Trophoblast cell (in vitro differentiated cells and primary cell): ENCODE results near the gene PPP1R13B.

Experiments used
- DNase-seq, 2 donors: peaks; one replicate each; pipeline ENCODE4 v3.0.0-alpha.2; 2016
- H2AFZ ChIP-seq: 2 replicates; pipeline ENCODE4 v1.6.1; 2013; ENCODE audit warnings: low read length, moderate library complexity, mild to moderate bottlenecking; ENCODE audit not compliant: insufficient read depth, poor library complexity
- H2AK5ac ChIP-seq: 2 replicates; pipeline ENCODE4 v1.6.1; 2013; ENCODE audit warnings: mild to moderate bottlenecking, low read length
- H2BK120ac ChIP-seq: 2 replicates; pipeline ENCODE4 v1.6.1; 2013; ENCODE audit warnings: low read length, mild to moderate bottlenecking, moderate library complexity; ENCODE audit not compliant: insufficient read depth, poor library complexity
- H2BK12ac ChIP-seq: 2 replicates; pipeline ENCODE4 v1.6.1; 2013; ENCODE audit warnings: mild to moderate bottlenecking, low read length, moderate library complexity
- H2BK5ac ChIP-seq: 2 replicates; pipeline ENCODE4 v1.6.1; 2013; ENCODE audit warnings: low read length, low read depth, moderate library complexity, mild to moderate bottlenecking; ENCODE audit not compliant: poor library complexity
- H3K14ac ChIP-seq: 2 replicates; pipeline ENCODE4 v1.6.1; 2013; ENCODE audit warnings: mild to moderate bottlenecking, low read length
- H3K18ac ChIP-seq: 2 replicates; pipeline ENCODE4 v1.6.1; 2013; ENCODE audit warnings: mild to moderate bottlenecking, low read length
- H3K23ac ChIP-seq: 2 replicates; pipeline ENCODE4 v1.6.1; 2013; ENCODE audit warnings: low read length
- H3K27ac ChIP-seq: 2 replicates; pipeline ENCODE4 v1.5.1; 2013; ENCODE audit warnings: low read depth, mild to moderate bottlenecking, inconsistent platforms, low read length, moderate library complexity
- H3K27me3 ChIP-seq: 2 replicates; pipeline ENCODE4 v1.6.1; 2013; ENCODE audit warnings: inconsistent platforms, mild to moderate bottlenecking, low read length, moderate library complexity; ENCODE audit not compliant: insufficient read depth
- H3K36me3 ChIP-seq, 2 experiments: 1 replicate in 1 of 2; 2 replicates in 1 of 2; pipeline ENCODE4 v1.6.1; 2013; ENCODE audit warnings: low read length in 2 of 2, mild to moderate bottlenecking in 2 of 2, moderate library complexity in 1 of 2; ENCODE audit not compliant: insufficient read depth in 2 of 2, control insufficient read depth in 1 of 2
- H3K4ac ChIP-seq: 2 replicates; pipeline ENCODE4 v1.6.1; 2013; ENCODE audit warnings: low read depth, mild to moderate bottlenecking, low read length, moderate library complexity
- H3K4me1 ChIP-seq, 2 experiments: 1 replicate in 1 of 2; 2 replicates in 1 of 2; pipeline ENCODE4 v1.6.1; 2013; ENCODE audit warnings: low read length in 2 of 2, mild to moderate bottlenecking in 2 of 2, moderate library complexity in 1 of 2; ENCODE audit not compliant: insufficient read depth in 2 of 2, control insufficient read depth in 1 of 2
- H3K4me2 ChIP-seq: 2 replicates; pipeline ENCODE4 v1.6.1; 2013; ENCODE audit warnings: inconsistent platforms, mild to moderate bottlenecking, low read length, moderate library complexity
- H3K4me3 ChIP-seq: 2 replicates; pipeline ENCODE4 v1.5.1; 2013; ENCODE audit warnings: mild to moderate bottlenecking, low read depth, low read length, inconsistent platforms
- H3K79me1 ChIP-seq: one replicate; pipeline ENCODE4 v1.6.1; 2013; ENCODE audit warnings: low read length
- H3K79me2 ChIP-seq: 2 replicates; pipeline ENCODE4 v1.6.1; 2013; ENCODE audit warnings: low read length, mild to moderate bottlenecking; ENCODE audit not compliant: control insufficient read depth, insufficient read depth, poor library complexity
- H3K9ac ChIP-seq: 2 replicates; pipeline ENCODE4 v1.6.1; 2013; ENCODE audit warnings: mild to moderate bottlenecking, low read length
- H3K9me3 ChIP-seq: 2 replicates; pipeline ENCODE4 v1.6.1; 2013; ENCODE audit warnings: low read depth, mild to moderate bottlenecking, control low read depth, inconsistent platforms, low read length; ENCODE audit not compliant: insufficient read depth
- H4K12ac ChIP-seq: 2 replicates; pipeline ENCODE4 v1.6.1; 2013; ENCODE audit warnings: low read depth, mild to moderate bottlenecking, low read length, moderate library complexity
- H4K8ac ChIP-seq: 2 replicates; pipeline ENCODE4 v1.6.1; 2013; ENCODE audit warnings: low read depth, mild to moderate bottlenecking, low read length, moderate library complexity
- H4K91ac ChIP-seq: one replicate; pipeline ENCODE4 v1.6.1; 2013; ENCODE audit warnings: low read depth, mild to moderate bottlenecking, low read length, moderate library complexity
- WGBS: extraction: QIAGEN DNeasy Blood & Tissue Kit; methylation state at CpG from one replicate; pipeline ENCODE4 v1.1.7; 2013; ENCODE audit warnings: missing lambda C conversion rate; ENCODE audit not compliant: insufficient read length, insufficient coverage; ENCODE audit errors: extremely low coverage; 5-methylcytosine and 5-hydroxymethylcytosine counted together

The PPP1R13B gene

DNA sequence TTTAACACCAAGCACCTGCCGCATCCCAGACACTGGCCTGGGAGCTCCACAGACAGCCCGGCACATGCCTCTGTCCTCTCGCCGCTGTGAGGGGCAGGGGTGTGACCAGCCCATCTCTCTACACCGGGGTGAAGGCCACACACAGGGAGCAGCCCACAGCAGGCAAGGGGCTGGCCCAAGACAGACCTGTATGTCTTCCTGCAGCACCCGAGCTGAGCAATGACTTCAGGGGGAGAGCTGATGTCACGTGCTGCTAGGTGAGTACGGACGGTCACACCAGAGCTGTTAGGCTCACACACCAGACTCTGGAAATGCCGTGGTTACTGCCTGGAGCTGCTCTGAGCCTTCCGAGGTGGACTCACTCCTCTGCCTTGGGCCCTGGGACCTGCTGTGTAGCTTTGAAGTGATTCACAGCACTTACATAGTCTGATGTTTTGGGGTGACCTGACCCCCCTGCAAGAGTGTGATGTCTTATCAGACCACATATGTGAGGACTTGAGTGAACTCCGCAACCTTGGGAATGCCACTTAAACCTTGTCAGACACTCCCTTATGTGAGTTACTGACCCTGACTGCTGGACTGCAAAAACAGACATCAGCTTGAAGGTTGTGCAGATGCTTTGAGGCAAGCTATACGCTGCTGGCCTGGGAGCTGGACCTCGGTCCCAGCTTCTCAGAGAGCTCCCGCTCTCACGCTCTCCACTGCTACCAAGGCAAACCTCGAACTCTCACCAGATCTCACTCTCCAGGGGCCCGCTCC lies 133.9 kb downstream of the PPP1R13B start:
- no peak overlapping the region for H3K9ac ChIP-seq
- no peak overlapping the region for H2BK120ac ChIP-seq
- H3K4me3 ChIP-seq = no peak overlapping the region
- no peak overlapping the region for H3K4me2 ChIP-seq
- no peak overlapping the region for H4K8ac ChIP-seq
- H3K4me1 ChIP-seq = peaks cover 7 to 18% of the 10 kb centered on the region in 2 experiments
- no peak for DNase-seq
- no peak overlapping the region for H2AK5ac ChIP-seq
- no peak overlapping the region for H4K91ac ChIP-seq
- no peaks in the 10 kb centered on the region for H3K27me3 ChIP-seq
- no peak overlapping the region for H2AFZ ChIP-seq
- no peak overlapping the region for H2BK12ac ChIP-seq
- no peak overlapping the region for H3K14ac ChIP-seq
- H3K9me3 ChIP-seq = no peaks in the 10 kb centered on the region
- H3K27ac ChIP-seq = no peak overlapping the region
- peaks cover 18 to 24% of the 10 kb centered on the region in 2 experiments for H3K36me3 ChIP-seq
- no peak overlapping the region for H3K23ac ChIP-seq
- H3K18ac ChIP-seq = no peak overlapping the region
- H4K12ac ChIP-seq = no peak overlapping the region
- H2BK5ac ChIP-seq = no peak overlapping the region
- peaks cover 10% of the 10 kb centered on the region for H3K79me2 ChIP-seq
- no CpG with 5 or more reads among the region's 18 CpGs for WGBS
- H3K79me1 ChIP-seq = peaks cover 5% of the 10 kb centered on the region
- no peak overlapping the region for H3K4ac ChIP-seq

DNA sequence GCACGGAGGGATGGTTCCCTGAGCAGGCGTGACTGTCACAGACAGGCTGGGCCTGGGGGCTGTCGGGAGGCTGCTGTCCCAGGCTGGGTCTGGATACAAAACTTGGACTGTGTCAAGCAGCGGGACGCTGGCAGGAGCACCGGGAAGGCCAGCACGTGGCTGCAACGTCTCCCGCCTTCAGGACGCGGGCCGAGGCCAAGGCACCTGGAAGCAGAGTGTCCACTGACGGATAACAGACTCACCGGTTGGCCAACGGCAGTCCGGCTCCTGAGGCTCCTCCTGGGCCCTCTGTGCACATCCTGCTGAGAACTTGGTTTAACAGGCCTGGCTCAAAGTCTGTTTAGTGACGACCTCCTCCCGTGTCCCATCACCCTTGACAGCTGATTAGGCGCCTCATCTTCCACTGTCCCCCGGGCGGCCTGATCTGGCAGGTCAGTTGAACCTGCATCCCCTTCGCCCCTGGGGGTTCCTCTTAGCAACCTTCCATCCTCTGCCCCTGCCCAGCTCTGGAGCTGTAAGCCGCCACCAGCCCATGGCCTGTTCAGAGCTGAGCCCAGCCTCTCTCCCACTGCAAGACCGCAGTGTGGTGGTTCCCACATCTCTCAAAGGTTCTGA lies 134.6 kb downstream of the PPP1R13B start:
- Histone ChIP-seq H3K4me1 (peaks cover 7 to 16% of the 10 kb centered on the region in 2 experiments), H3K4ac (no peak overlapping the region), H3K23ac (no peak overlapping the region), H3K79me1 (peaks cover 5% of the 10 kb centered on the region), H3K9me3 (no peaks in the 10 kb centered on the region), H2AFZ (no peak overlapping the region), H3K27me3 (no peaks in the 10 kb centered on the region), H3K14ac (no peak overlapping the region), H3K18ac (no peak overlapping the region), H3K4me3 (no peak overlapping the region), H3K9ac (no peak overlapping the region), H2BK12ac (no peak overlapping the region), H2BK5ac (no peak overlapping the region), H3K36me3 (peaks cover 24 to 31% of the 10 kb centered on the region in 2 experiments), H2BK120ac (no peak overlapping the region), H3K4me2 (no peak overlapping the region), H4K12ac (no peak overlapping the region), H4K91ac (no peak overlapping the region), H3K79me2 (peaks cover 10% of the 10 kb centered on the region), H2AK5ac (no peak overlapping the region), H4K8ac (no peak overlapping the region), H3K27ac (no peak overlapping the region)
- DNase-seq = no peak
- WGBS = no CpG with 5 or more reads among the region's 24 CpGs

DNA sequence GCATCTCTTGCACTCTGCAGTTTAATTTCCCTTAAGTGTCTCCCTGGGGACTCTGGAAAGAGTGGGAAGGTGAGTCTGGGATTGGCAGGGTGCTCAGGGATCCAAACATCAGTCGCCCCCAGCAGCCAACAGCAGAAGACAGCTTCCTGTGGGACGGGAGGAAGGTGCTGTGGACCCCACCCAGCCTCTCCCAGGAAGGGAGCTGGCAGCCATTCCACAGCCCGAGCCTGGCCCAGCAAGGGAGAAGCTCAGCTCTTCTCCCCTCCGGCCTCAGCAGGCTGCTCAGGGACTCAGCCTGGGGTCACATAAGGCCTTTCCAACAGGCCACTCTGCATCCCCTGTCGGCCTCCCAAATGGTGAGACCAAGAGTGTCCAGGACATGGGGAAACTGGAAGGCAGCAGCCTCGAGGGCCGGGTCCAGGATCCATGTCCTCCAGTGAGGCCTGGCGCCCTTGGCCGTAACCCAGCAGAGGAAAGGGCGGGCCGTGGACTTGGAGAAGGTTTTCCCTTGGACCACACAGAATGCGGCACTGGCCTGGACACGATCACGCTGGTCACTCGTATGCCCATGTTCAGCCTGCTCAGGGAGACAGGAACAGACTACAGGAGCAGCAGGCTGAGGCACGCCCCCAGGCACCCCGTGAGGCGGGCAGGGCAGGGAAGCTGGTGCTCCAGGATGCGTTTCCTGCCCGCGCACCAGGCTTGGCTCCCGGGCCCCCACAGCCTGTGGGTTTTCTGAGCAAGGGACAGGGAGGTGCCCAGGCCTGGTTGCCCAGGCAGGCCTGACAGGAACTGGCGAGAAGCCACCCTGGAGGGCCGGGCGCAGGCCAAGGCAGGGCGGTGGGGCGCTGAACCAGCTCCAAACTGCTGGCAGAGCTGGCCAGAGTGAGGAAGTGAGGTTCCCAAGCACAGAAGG lies 135.6 kb downstream of the PPP1R13B start:
- no peak overlapping the region for H4K12ac ChIP-seq
- H2AFZ ChIP-seq = no peak overlapping the region
- H2BK120ac ChIP-seq = no peak overlapping the region
- no peak overlapping the region for H3K4me3 ChIP-seq
- H3K27me3 ChIP-seq = no peaks in the 10 kb centered on the region
- H3K4ac ChIP-seq = no peak overlapping the region
- H4K8ac ChIP-seq = peak overlapping the region; percentile 2
- H4K91ac ChIP-seq = no peak overlapping the region
- no peak overlapping the region for H2AK5ac ChIP-seq
- no peak overlapping the region for H3K14ac ChIP-seq
- no peak overlapping the region for H2BK5ac ChIP-seq
- H3K79me1 ChIP-seq = peaks cover 5% of the 10 kb centered on the region
- no peak overlapping the region for H3K4me2 ChIP-seq
- no peak overlapping the region for H3K18ac ChIP-seq
- H3K4me1 ChIP-seq = peaks cover 7 to 16% of the 10 kb centered on the region in 2 experiments
- H2BK12ac ChIP-seq = no peak overlapping the region
- H3K9ac ChIP-seq = no peak overlapping the region
- no peak overlapping the region for H3K23ac ChIP-seq
- no peaks in the 10 kb centered on the region for H3K9me3 ChIP-seq
- peaks cover 34 to 40% of the 10 kb centered on the region in 2 experiments for H3K36me3 ChIP-seq
- no peak overlapping the region for H3K27ac ChIP-seq
- peaks cover 10% of the 10 kb centered on the region for H3K79me2 ChIP-seq
- no CpG with 5 or more reads among the region's 27 CpGs for WGBS
- DNase-seq = no peak

DNA sequence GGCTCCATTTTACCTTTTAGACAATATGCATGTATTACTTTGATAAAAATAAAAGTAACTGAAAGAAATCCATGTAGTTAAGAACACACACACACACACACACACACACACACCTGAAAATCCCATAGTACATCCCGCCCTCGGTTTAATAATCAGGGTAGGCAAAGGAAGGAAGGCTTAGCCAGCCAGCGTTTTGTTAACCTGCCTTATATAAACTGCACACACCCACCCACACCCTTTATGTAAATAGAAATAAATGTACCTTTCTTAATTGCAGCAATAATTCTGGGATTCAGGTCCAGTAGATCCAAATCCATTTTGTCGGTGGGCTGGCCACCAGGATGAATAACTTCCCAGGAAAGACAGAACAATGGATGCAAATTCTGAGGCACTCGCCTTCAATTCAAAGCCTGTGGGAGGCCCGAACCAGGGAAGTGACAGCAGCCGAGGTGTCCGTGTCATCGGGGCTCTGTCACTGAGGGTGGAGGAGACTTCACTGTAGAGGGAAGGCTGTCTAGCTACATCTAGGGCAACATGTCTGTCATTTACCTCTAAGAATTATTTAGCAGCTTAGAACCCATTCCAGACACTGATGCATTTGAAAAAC lies 136.5 kb downstream of the PPP1R13B start:
- H3K4ac ChIP-seq = no peak overlapping the region
- H3K4me1 ChIP-seq = peaks cover 4 to 16% of the 10 kb centered on the region in 2 experiments
- no peak overlapping the region for H4K12ac ChIP-seq
- H3K79me2 ChIP-seq = peaks cover 4% of the 10 kb centered on the region
- H3K9ac ChIP-seq = no peak overlapping the region
- no peak overlapping the region for H3K4me3 ChIP-seq
- no peak overlapping the region for H2BK120ac ChIP-seq
- H2AK5ac ChIP-seq = no peak overlapping the region
- WGBS = no CpG with 5 or more reads among the region's 9 CpGs
- no peak overlapping the region for H3K14ac ChIP-seq
- no peak overlapping the region for H3K27ac ChIP-seq
- no peak overlapping the region for H2AFZ ChIP-seq
- H3K18ac ChIP-seq = no peak overlapping the region
- peaks cover 2% of the 10 kb centered on the region for H3K79me1 ChIP-seq
- H2BK12ac ChIP-seq = no peak overlapping the region
- H2BK5ac ChIP-seq = no peak overlapping the region
- H4K8ac ChIP-seq = no peak overlapping the region
- peaks cover 42 to 49% of the 10 kb centered on the region in 2 experiments for H3K36me3 ChIP-seq
- no peak overlapping the region for H3K23ac ChIP-seq
- DNase-seq = no peak
- H4K91ac ChIP-seq = no peak overlapping the region
- no peaks in the 10 kb centered on the region for H3K27me3 ChIP-seq
- no peak overlapping the region for H3K4me2 ChIP-seq
- H3K9me3 ChIP-seq = no peaks in the 10 kb centered on the region
